Endothelial cell of umbilical vein (primary cell): Measurements from ENCODE around the gene C4BPA.

ENCODE experiments used
- EZH2 ChIP-seq: IDR thresholded peaks from 2 replicates; pipeline ENCODE4 v1.6.1; 2012; ENCODE audit warnings: borderline replicate concordance, low read depth, mild to moderate bottlenecking, moderate library complexity, low read length, inconsistent platforms; ENCODE audit not compliant: severe bottlenecking
- FOS ChIP-seq: IDR thresholded peaks from 2 replicates; pipeline ENCODE4 v1.6.1; 2011; ENCODE audit warnings: mild to moderate bottlenecking, low read length, moderate library complexity, borderline replicate concordance; ENCODE audit not compliant: insufficient read depth
- JUN ChIP-seq: IDR thresholded peaks from 2 replicates; pipeline ENCODE4 v1.6.1; 2011; ENCODE audit warnings: borderline replicate concordance, low read depth; ENCODE audit not compliant: insufficient read length, insufficient read depth
- MYC ChIP-seq: IDR thresholded peaks from one replicate; pipeline ENCODE4 v1.6.1; 2011; ENCODE audit warnings: mild to moderate bottlenecking, low read depth, low read length
- POLR2A ChIP-seq: IDR thresholded peaks from 2 replicates; pipeline ENCODE4 v1.6.1; 2012; ENCODE audit warnings: low read depth, mild to moderate bottlenecking, control low read depth, low read length
- POLR2AphosphoS5 ChIP-seq: IDR thresholded peaks from 2 replicates; pipeline ENCODE4 v1.6.1; 2012; ENCODE audit warnings: low read depth, mild to moderate bottlenecking, control low read depth, low read length, moderate library complexity; ENCODE audit not compliant: insufficient read depth
- TF ChIP-seq, protein P1 (sequence below), 2 donors: IDR thresholded peaks; 1 replicate in 1 of 2; 2 replicates in 1 of 2; pipeline ENCODE4 v1.5.1; 2011; ENCODE audit warnings: low read length in 2 of 2, mild to moderate bottlenecking in 2 of 2, moderate library complexity in 2 of 2, control low read depth in 1 of 2, inconsistent platforms in 1 of 2, low read depth in 1 of 2; ENCODE audit not compliant: insufficient read depth in 1 of 2; ENCODE audit errors: extremely low read depth in 1 of 2
- TF ChIP-seq, protein P2 (sequence below): IDR thresholded peaks from 2 replicates; pipeline ENCODE4 v1.6.1; 2011; ENCODE audit not compliant: insufficient read depth, insufficient read length

DNA sequence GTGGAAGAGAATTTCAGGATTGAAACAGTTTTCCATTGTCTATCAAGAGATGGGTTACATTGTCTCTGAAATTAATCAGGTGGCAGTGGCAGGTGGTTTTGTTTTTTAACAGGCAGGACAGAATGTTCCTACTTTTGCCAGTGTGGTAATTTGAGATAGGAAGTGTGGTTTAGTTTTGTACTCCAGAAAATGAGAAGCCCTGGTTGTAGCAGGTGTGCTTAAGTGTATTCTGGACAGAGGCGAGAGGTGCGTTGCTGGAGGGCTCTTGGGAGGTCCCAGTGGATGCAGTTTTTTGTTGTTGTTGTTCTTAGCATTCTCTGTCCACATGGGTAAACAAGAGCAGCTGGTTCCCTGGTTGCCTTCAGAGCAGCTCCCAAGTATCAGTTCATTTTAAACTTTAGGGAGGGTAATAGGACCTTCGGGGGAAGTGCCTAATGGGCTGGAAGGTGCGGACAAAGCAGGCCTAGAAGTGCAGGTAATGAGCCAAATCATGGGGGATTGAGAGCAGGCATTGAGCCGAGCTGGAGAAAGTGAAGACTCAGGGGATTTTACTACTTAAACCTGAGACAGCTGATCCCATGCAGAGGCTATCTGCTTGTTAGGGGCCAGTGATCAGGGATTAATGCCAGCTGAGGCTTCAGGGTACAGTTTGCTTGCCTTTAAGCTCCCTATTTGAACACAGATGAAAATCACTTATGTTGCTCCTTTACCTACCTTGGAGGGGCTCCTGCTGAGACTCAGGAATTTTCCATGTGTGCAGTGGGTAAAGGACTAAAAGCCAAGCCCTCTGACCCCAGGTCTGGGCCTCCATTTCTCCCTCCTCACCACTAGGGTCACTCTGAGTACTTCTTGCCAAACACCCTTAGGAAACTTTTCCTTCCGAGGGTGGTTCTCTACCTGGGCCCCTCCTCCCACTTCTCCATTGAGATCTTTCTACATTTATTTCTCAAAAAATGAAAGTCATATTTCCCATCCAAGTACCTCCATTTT, 44.9 kb upstream of the C4BPA start:
- TF ChIP-seq, protein P1, sequence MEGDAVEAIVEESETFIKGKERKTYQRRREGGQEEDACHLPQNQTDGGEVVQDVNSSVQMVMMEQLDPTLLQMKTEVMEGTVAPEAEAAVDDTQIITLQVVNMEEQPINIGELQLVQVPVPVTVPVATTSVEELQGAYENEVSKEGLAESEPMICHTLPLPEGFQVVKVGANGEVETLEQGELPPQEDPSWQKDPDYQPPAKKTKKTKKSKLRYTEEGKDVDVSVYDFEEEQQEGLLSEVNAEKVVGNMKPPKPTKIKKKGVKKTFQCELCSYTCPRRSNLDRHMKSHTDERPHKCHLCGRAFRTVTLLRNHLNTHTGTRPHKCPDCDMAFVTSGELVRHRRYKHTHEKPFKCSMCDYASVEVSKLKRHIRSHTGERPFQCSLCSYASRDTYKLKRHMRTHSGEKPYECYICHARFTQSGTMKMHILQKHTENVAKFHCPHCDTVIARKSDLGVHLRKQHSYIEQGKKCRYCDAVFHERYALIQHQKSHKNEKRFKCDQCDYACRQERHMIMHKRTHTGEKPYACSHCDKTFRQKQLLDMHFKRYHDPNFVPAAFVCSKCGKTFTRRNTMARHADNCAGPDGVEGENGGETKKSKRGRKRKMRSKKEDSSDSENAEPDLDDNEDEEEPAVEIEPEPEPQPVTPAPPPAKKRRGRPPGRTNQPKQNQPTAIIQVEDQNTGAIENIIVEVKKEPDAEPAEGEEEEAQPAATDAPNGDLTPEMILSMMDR (IDR thresholded peaks at IDR 0.05; ENCODE audit: extremely low read depth in 1 of 2, insufficient read depth in 1 of 2, low read depth in 1 of 2, low read length in 2 of 2), result no peak
- TF ChIP-seq POLR2A, result no peak
- TF ChIP-seq EZH2, result no peak
- TF ChIP-seq, protein P2, sequence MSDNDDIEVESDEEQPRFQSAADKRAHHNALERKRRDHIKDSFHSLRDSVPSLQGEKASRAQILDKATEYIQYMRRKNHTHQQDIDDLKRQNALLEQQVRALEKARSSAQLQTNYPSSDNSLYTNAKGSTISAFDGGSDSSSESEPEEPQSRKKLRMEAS, result no peak
- no peak for TF ChIP-seq POLR2AphosphoS5
- TF ChIP-seq JUN, result no peak
- no peak for TF ChIP-seq MYC
- no peak for TF ChIP-seq FOS
